ENCODE data around the gene DENND1A.
A peak's percentile ranks its signal among the peaks of the same experiment; 100 is the strongest.

DNA sequence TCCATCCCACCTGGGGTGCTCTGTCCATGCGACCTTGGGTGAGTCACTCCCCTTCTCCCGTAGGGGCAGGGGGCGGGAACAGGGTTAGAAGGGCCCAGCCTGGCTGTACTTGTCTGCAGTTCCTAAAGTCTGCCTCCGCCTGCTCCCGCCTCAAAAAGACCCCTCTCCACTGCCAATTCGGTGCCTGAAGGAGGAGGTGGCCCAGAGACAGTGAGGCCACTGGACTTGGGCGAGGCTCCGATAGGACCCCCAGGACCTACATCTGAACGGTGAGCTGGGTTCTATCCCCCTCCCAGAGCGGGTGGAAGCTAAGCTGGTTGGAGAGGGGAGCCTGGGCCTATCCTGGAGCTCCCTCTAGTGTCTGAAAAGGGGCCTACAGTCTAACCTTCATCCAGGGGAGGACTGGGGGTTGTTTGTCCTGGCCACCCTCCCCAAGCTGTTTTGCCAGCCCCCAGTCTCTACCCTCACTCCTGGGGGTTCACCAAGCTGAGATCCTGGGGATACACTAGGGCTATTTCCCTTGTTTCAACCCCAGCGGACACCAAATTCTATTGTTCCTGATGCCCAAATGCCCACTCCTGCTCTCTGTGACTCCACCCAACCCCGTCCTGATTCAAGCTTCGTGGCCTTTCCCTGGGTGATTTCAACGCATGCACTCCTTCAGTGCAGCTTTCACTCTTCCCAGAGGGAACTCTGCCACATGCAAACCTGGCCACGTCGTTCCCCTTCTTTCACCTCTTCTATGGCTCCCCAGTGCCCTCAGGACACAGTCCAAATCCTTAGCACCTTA lies 580.0 kb downstream of the DENND1A start:
- TF ChIP-seq, protein P1, sequence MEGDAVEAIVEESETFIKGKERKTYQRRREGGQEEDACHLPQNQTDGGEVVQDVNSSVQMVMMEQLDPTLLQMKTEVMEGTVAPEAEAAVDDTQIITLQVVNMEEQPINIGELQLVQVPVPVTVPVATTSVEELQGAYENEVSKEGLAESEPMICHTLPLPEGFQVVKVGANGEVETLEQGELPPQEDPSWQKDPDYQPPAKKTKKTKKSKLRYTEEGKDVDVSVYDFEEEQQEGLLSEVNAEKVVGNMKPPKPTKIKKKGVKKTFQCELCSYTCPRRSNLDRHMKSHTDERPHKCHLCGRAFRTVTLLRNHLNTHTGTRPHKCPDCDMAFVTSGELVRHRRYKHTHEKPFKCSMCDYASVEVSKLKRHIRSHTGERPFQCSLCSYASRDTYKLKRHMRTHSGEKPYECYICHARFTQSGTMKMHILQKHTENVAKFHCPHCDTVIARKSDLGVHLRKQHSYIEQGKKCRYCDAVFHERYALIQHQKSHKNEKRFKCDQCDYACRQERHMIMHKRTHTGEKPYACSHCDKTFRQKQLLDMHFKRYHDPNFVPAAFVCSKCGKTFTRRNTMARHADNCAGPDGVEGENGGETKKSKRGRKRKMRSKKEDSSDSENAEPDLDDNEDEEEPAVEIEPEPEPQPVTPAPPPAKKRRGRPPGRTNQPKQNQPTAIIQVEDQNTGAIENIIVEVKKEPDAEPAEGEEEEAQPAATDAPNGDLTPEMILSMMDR (conservative IDR thresholded peaks at IDR 0.05; ENCODE audit: low read depth in 2 of 2) = peak; percentile 93 to 98
- TF ChIP-seq, protein P2, sequence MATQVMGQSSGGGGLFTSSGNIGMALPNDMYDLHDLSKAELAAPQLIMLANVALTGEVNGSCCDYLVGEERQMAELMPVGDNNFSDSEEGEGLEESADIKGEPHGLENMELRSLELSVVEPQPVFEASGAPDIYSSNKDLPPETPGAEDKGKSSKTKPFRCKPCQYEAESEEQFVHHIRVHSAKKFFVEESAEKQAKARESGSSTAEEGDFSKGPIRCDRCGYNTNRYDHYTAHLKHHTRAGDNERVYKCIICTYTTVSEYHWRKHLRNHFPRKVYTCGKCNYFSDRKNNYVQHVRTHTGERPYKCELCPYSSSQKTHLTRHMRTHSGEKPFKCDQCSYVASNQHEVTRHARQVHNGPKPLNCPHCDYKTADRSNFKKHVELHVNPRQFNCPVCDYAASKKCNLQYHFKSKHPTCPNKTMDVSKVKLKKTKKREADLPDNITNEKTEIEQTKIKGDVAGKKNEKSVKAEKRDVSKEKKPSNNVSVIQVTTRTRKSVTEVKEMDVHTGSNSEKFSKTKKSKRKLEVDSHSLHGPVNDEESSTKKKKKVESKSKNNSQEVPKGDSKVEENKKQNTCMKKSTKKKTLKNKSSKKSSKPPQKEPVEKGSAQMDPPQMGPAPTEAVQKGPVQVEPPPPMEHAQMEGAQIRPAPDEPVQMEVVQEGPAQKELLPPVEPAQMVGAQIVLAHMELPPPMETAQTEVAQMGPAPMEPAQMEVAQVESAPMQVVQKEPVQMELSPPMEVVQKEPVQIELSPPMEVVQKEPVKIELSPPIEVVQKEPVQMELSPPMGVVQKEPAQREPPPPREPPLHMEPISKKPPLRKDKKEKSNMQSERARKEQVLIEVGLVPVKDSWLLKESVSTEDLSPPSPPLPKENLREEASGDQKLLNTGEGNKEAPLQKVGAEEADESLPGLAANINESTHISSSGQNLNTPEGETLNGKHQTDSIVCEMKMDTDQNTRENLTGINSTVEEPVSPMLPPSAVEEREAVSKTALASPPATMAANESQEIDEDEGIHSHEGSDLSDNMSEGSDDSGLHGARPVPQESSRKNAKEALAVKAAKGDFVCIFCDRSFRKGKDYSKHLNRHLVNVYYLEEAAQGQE (IDR thresholded peaks at IDR 0.05; ENCODE audit: unreplicated experiment) = no peak
- TF ChIP-seq EZH2 (IDR thresholded peaks at IDR 0.05; ENCODE audit: low read depth, unreplicated experiment) = no peak
- TF ChIP-seq POLR2AphosphoS5 (IDR thresholded peaks at IDR 0.05; ENCODE audit: low read depth) = no peak
- no peak for TF ChIP-seq JUNB (IDR thresholded peaks at IDR 0.05; ENCODE audit: unreplicated experiment)
- TF ChIP-seq NANOG (IDR thresholded peaks at IDR 0.05; ENCODE audit: borderline replicate concordance) = no peak
- TF ChIP-seq CREB1 (CRISPR knock-in tag; IDR thresholded peaks at IDR 0.05; ENCODE audit: low read depth) = peak; percentile 47; the same call in 1 of the 2 replicates
- TF ChIP-seq EZH2phosphoT487 (IDR thresholded peaks at IDR 0.05; ENCODE audit: unreplicated experiment) = no peak
- no peak for TF ChIP-seq STAT1 (IDR thresholded peaks at IDR 0.05; ENCODE audit: unreplicated experiment)
- TF ChIP-seq, protein P3, sequence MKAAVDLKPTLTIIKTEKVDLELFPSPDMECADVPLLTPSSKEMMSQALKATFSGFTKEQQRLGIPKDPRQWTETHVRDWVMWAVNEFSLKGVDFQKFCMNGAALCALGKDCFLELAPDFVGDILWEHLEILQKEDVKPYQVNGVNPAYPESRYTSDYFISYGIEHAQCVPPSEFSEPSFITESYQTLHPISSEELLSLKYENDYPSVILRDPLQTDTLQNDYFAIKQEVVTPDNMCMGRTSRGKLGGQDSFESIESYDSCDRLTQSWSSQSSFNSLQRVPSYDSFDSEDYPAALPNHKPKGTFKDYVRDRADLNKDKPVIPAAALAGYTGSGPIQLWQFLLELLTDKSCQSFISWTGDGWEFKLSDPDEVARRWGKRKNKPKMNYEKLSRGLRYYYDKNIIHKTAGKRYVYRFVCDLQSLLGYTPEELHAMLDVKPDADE (IDR thresholded peaks at IDR 0.05) = no peak
